HL-60 (cell line): ENCODE measurements around the gene FAU.

Experiments used
- DNase-seq, 2 experiments: peaks; one replicate each; pipeline ENCODE4 v3.0.0-alpha.2; 2010 to 2020; ENCODE audit warnings: low read depth in 1 of 2, low spot score in 1 of 2
- H3K27ac ChIP-seq: fragments of 250-450 bp; sonication (Bioruptor Pico); replicated peaks from 2 replicates; pipeline ENCODE4 v1.5.1; 2020; ENCODE audit warnings: mild to moderate bottlenecking, moderate library complexity
- H3K27me3 ChIP-seq: fragments of 250-450 bp; sonication (Bioruptor Pico); 2 replicates; pipeline ENCODE4 v1.5.1; 2021; ENCODE audit warnings: mild to moderate bottlenecking, moderate library complexity; ENCODE audit not compliant: insufficient read depth, poor library complexity, severe bottlenecking
- H3K4me3 ChIP-seq: replicated peaks from 2 replicates; pipeline ENCODE4 v1.5.1; 2011; ENCODE audit warnings: mild to moderate bottlenecking, control low read depth, low read length; ENCODE audit not compliant: insufficient read depth
- GABPA ChIP-seq: IDR thresholded peaks from 2 replicates; pipeline ENCODE4 v1.6.1; 2012; ENCODE audit warnings: low read depth
- POLR2AphosphoS5 ChIP-seq: IDR thresholded peaks from 2 replicates; pipeline ENCODE4 v1.6.1; 2012; ENCODE audit warnings: low read depth
- SPI1 ChIP-seq: IDR thresholded peaks from 2 replicates; pipeline ENCODE4 v1.6.1; 2012; ENCODE audit warnings: low read depth, mild to moderate bottlenecking, borderline replicate concordance
- TF ChIP-seq, protein P1 (sequence below): IDR thresholded peaks from 2 replicates; pipeline ENCODE4 v1.6.1; 2012; ENCODE audit warnings: low read depth; ENCODE audit not compliant: insufficient replicate concordance
- TF ChIP-seq, protein P2 (sequence below): IDR thresholded peaks from one replicate; pipeline ENCODE4 v1.5.1; 2011; ENCODE audit warnings: low read length, control low read depth, inconsistent platforms; ENCODE audit not compliant: insufficient read depth

FAU gene

DNA sequence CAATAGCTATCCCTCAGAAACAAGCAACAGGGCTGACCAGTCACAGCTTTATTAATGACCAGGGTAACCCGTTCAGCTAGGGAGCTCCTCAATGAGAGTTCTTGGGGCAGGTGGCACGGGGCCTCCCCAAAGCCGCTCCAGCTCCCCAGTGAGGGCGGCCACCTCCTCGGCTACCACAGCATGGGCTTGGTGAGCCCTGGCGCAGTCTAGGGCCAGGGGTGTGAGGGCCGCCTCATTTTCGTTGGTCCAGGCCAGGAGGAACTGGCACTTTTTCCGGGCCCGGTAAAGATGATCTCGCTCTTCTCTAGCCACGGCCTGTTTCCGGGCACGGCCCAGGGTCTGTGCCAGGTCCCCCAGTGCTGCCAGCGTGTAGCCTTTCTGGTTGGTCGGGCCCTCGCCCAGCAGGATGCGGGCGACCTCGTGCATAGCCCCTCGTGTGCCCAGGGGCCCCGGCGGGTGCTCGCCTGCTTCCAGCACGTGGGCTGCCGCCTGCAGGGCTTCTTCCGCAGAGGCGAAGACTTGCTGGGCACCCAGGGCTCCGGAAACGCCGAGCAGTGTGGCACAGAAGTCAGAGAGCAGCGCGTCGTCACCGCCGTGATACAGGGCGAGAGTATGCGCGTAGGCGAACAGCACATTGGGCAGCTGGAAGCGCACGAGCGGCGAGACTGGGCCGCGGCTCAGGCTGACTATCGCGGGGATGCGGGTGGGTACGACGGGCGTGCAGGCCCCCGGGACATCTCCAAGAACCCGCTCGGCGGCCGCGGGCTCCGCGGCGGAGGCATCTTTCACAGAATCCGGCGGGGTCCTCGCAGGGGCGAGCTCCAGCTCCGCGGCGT lies 5.3 kb downstream of the FAU start:
- no peaks in the 10 kb centered on the region for H3K27me3 ChIP-seq
- TF ChIP-seq, protein P1, sequence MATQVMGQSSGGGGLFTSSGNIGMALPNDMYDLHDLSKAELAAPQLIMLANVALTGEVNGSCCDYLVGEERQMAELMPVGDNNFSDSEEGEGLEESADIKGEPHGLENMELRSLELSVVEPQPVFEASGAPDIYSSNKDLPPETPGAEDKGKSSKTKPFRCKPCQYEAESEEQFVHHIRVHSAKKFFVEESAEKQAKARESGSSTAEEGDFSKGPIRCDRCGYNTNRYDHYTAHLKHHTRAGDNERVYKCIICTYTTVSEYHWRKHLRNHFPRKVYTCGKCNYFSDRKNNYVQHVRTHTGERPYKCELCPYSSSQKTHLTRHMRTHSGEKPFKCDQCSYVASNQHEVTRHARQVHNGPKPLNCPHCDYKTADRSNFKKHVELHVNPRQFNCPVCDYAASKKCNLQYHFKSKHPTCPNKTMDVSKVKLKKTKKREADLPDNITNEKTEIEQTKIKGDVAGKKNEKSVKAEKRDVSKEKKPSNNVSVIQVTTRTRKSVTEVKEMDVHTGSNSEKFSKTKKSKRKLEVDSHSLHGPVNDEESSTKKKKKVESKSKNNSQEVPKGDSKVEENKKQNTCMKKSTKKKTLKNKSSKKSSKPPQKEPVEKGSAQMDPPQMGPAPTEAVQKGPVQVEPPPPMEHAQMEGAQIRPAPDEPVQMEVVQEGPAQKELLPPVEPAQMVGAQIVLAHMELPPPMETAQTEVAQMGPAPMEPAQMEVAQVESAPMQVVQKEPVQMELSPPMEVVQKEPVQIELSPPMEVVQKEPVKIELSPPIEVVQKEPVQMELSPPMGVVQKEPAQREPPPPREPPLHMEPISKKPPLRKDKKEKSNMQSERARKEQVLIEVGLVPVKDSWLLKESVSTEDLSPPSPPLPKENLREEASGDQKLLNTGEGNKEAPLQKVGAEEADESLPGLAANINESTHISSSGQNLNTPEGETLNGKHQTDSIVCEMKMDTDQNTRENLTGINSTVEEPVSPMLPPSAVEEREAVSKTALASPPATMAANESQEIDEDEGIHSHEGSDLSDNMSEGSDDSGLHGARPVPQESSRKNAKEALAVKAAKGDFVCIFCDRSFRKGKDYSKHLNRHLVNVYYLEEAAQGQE = no peak
- no peak for TF ChIP-seq SPI1
- TF ChIP-seq, protein P2, sequence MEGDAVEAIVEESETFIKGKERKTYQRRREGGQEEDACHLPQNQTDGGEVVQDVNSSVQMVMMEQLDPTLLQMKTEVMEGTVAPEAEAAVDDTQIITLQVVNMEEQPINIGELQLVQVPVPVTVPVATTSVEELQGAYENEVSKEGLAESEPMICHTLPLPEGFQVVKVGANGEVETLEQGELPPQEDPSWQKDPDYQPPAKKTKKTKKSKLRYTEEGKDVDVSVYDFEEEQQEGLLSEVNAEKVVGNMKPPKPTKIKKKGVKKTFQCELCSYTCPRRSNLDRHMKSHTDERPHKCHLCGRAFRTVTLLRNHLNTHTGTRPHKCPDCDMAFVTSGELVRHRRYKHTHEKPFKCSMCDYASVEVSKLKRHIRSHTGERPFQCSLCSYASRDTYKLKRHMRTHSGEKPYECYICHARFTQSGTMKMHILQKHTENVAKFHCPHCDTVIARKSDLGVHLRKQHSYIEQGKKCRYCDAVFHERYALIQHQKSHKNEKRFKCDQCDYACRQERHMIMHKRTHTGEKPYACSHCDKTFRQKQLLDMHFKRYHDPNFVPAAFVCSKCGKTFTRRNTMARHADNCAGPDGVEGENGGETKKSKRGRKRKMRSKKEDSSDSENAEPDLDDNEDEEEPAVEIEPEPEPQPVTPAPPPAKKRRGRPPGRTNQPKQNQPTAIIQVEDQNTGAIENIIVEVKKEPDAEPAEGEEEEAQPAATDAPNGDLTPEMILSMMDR = no peak
- TF ChIP-seq POLR2AphosphoS5 = peak; percentile 55; the same call in 1 of the 2 replicates
- TF ChIP-seq GABPA = 0 out of 2 replicates have a peak, but pooled peaks have one; percentile 19
- DNase-seq = peak; percentile 51 to 64
- peak overlapping the region; percentile 83 for H3K27ac ChIP-seq
- H3K4me3 ChIP-seq = peak overlapping the region; percentile 86

DNA sequence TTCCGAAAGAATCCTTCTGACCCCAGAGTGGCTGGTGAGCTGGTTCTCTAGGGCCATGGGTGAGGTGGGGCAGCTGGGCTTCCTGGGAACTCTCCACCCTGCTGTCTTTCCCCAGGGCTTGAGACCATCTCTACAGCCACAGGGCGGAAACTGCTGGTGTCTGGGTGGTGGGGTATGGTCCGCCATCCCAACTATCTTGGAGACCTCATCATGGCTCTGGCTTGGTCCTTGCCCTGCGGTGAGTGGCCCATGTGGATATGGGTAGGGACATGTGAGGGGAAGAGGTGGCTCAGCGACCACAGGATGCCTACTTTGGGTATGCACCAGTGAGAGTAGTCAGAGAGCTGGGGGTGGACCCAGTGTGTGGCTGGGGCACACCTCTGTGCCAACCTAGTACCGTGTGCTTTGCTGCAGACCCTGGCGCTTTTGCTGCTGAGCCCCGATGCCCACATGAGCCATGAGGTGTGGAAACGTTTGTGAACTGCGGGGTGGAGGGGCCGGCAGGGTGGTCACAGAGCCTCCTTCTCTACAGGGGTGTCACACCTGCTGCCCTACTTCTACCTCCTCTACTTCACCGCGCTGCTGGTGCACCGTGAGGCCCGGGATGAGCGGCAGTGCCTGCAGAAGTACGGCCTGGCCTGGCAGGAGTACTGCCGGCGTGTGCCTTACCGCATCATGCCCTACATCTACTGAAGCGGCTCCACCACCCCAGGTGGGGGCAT lies 6.4 kb downstream of the FAU start:
- TF ChIP-seq, protein P2 = no peak
- TF ChIP-seq GABPA (no peak), POLR2AphosphoS5 (no peak), SPI1 (no peak)
- TF ChIP-seq, protein P1 = no peak
- no peaks in the 10 kb centered on the region for H3K27me3 ChIP-seq

GRCh38 chr11:65114538-65115171 lies 7.3 kb downstream of the FAU start:
- no peak overlapping the region for H3K27ac ChIP-seq
- no peaks in the 10 kb centered on the region for H3K27me3 ChIP-seq
- H3K4me3 ChIP-seq = no peak overlapping the region
- DNase-seq = no peak
- TF ChIP-seq, protein P2 = no peak
- TF ChIP-seq POLR2AphosphoS5 (no peak), GABPA (no peak), SPI1 (no peak)
- TF ChIP-seq, protein P1 = no peak

More for the DNA sequence above, 6.4 kb downstream of the FAU start:
- Histone ChIP-seq H3K27ac (no peak overlapping the region), H3K4me3 (no peak overlapping the region)
- DNase-seq = no peak
